ENCODE data around the gene FLVCR2.

GRCh38 chr14:75654127-75654732 is 75.8 kb downstream of the FLVCR2 start:
- TF ChIP-seq NFE2L2 (IDR thresholded peaks at IDR 0.05; ENCODE audit: low read length): no peak
- no peak for TF ChIP-seq PBX2 (CRISPR knock-in tag; IDR thresholded peaks at IDR 0.05)
- TF ChIP-seq PHF8 (CRISPR knock-in tag; IDR thresholded peaks at IDR 0.05): no peak
- TF ChIP-seq RFX5 (IDR thresholded peaks at IDR 0.05; ENCODE audit: low read depth, low read length): no peak
- TF ChIP-seq, protein P1, sequence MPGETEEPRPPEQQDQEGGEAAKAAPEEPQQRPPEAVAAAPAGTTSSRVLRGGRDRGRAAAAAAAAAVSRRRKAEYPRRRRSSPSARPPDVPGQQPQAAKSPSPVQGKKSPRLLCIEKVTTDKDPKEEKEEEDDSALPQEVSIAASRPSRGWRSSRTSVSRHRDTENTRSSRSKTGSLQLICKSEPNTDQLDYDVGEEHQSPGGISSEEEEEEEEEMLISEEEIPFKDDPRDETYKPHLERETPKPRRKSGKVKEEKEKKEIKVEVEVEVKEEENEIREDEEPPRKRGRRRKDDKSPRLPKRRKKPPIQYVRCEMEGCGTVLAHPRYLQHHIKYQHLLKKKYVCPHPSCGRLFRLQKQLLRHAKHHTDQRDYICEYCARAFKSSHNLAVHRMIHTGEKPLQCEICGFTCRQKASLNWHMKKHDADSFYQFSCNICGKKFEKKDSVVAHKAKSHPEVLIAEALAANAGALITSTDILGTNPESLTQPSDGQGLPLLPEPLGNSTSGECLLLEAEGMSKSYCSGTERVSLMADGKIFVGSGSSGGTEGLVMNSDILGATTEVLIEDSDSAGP (CRISPR knock-in tag; IDR thresholded peaks at IDR 0.05; ENCODE audit: borderline replicate concordance): no peak
- TF ChIP-seq CBX2 (IDR thresholded peaks at IDR 0.05; ENCODE audit: low read depth, low read length): no peak
- TF ChIP-seq CBX2 (CRISPR knock-in tag; IDR thresholded peaks at IDR 0.05; ENCODE audit: low read depth): no peak

Data from HepG2 (cell line).